ENCODE data around the gene DARS1.

The DARS1 gene

GRCh38 chr2:136008205-136008865 lies 22.9 kb upstream of the DARS1 start:
- DNase-seq (ENCODE audit: low spot score in 2 of 2) (peak; percentile 51 to 66), ATAC-seq (ENCODE audit: low read depth) (peak; percentile 99)
- peak overlapping the region; percentile 93 for H3K27ac Mint-ChIP-seq
- peaks cover 19% of the 10 kb centered on the region for H3K4me1 Mint-ChIP-seq
- no peaks in the 10 kb centered on the region for H3K27me3 Mint-ChIP-seq
- no peaks in the 10 kb centered on the region for H3K9me3 Mint-ChIP-seq
- H3K4me3 Mint-ChIP-seq: peak overlapping the region; percentile 30
- no peaks in the 10 kb centered on the region for H3K36me3 Mint-ChIP-seq

DNA sequence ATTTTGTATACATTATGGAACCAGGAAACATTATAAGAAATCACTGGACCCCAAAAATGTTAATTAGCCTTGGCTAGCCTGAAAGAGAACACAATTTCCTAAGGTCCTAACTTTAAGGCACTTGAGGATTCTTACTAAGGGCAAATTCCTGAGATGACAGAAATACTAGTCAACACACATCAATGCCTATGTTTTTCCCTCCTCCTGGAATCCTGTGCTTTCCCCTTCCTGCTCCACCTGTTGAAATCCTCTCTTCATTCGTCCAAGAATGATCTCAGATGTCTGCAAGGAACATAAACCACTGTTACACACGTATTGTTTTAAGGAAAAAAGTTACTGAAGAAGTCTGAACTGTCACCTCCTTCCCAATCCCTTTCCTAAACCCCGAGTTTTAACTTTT lies 21.2 kb upstream of the DARS1 start:
- Mint-ChIP-seq H3K9me3 (no peaks in the 10 kb centered on the region), H3K27ac (peak overlapping the region; percentile 5), H3K4me1 (peaks cover 19% of the 10 kb centered on the region), H3K27me3 (no peaks in the 10 kb centered on the region), H3K36me3 (no peaks in the 10 kb centered on the region), H3K4me3 (no peak overlapping the region)
- no peak for DNase-seq (ENCODE audit: low spot score in 2 of 2)
- no peak for ATAC-seq (ENCODE audit: low read depth)

GRCh38 chr2:136005462-136006196 lies 20.2 kb upstream of the DARS1 start:
- DNase-seq (ENCODE audit: low spot score in 2 of 2) (no peak), ATAC-seq (ENCODE audit: low read depth) (no peak)
- H3K4me3 Mint-ChIP-seq: no peak overlapping the region
- no peaks in the 10 kb centered on the region for H3K9me3 Mint-ChIP-seq
- no peak overlapping the region for H3K27ac Mint-ChIP-seq
- H3K4me1 Mint-ChIP-seq: peaks cover 26% of the 10 kb centered on the region
- no peaks in the 10 kb centered on the region for H3K36me3 Mint-ChIP-seq
- H3K27me3 Mint-ChIP-seq: no peaks in the 10 kb centered on the region

DNA sequence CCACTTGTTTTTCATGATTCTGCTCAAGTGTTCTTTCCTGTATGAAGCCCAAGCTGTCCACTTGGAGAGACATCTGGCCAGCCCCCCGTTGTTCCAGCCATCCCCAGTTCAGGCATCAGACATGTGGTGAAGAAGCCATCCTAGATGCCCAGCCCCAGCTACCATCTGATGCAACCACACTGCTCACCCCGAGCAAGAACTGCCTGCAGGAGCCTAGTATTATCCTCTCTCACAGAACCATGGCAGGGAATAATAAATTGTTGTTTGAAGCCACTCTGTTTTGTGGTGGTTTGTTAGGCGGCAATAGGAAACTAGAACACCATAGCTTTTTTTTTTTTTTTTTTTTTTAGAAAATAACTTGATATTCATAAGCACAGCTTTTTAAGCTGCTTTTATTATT lies 19.5 kb upstream of the DARS1 start:
- DNase-seq (ENCODE audit: low spot score in 2 of 2) (no peak), ATAC-seq (ENCODE audit: low read depth) (no peak)
- Mint-ChIP-seq H3K4me1 (peaks cover 29% of the 10 kb centered on the region), H3K4me3 (no peak overlapping the region), H3K27me3 (no peaks in the 10 kb centered on the region), H3K27ac (peak overlapping the region; percentile 29), H3K36me3 (no peaks in the 10 kb centered on the region), H3K9me3 (no peaks in the 10 kb centered on the region)

- ATAC-seq (ENCODE audit: low read depth) (no peak), DNase-seq (ENCODE audit: low spot score in 2 of 2) (no peak)
- H3K9me3 Mint-ChIP-seq: no peaks in the 10 kb centered on the region
- H3K27me3 Mint-ChIP-seq: no peaks in the 10 kb centered on the region
- peak overlapping the region; percentile 85 for H3K27ac Mint-ChIP-seq
- no peak overlapping the region for H3K4me3 Mint-ChIP-seq
- no peaks in the 10 kb centered on the region for H3K36me3 Mint-ChIP-seq
- H3K4me1 Mint-ChIP-seq: peaks cover 23% of the 10 kb centered on the region
These were observed 15.7 kb upstream of the DARS1 start for GRCh38 chr2:136001131-136001530.

DNA sequence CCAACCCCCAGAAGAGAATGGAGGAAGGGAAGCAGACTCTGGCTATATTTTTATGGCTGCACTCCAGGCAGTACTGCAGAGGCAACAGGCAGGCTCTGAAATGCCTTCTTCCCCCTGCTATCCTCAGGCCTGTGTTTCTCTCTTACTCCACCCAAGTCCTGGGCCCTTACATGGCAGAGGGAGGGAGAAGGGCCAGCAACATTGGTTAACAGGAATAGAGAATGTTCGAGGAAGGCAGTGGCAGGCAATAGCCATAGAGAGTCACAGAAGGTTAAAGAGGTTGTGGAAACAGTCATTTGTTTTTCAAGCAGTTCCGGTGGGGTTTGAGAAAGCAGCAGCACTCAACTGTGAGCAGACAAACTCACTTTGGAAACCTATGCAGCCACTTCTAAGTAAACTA lies 15.1 kb upstream of the DARS1 start:
- no peaks in the 10 kb centered on the region for H3K9me3 Mint-ChIP-seq
- ATAC-seq (ENCODE audit: low read depth) (peak; percentile 48), DNase-seq (ENCODE audit: low spot score in 2 of 2) (no peak)
- no peaks in the 10 kb centered on the region for H3K36me3 Mint-ChIP-seq
- H3K4me3 Mint-ChIP-seq: no peak overlapping the region
- H3K4me1 Mint-ChIP-seq: peaks cover 23% of the 10 kb centered on the region
- H3K27ac Mint-ChIP-seq: peak overlapping the region; percentile 85
- no peaks in the 10 kb centered on the region for H3K27me3 Mint-ChIP-seq

DNA sequence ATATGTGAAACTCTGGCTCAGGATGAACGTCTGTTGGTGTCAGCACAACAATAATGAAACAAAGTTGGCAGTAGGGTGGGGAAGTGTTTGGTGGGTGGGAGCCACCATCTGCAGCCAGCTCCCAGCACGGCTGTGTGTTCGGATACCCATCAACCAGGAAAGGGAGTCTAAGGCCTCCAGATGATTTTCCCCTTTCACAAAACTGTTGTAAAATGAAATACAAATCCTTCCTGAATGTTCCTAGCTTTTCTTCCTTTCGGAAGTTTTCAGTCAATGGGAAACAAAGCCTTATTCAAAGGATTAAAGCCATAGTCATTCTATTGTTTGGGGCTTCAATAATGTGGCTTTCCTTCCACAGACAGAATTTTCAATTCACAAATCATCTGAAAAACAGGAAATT lies 14.5 kb upstream of the DARS1 start:
- H3K36me3 Mint-ChIP-seq: no peaks in the 10 kb centered on the region
- DNase-seq (ENCODE audit: low spot score in 2 of 2): no peak
- peaks cover 23% of the 10 kb centered on the region for H3K4me1 Mint-ChIP-seq
- no peak overlapping the region for H3K27ac Mint-ChIP-seq
- H3K4me3 Mint-ChIP-seq: no peak overlapping the region
- no peaks in the 10 kb centered on the region for H3K27me3 Mint-ChIP-seq
- no peak for ATAC-seq (ENCODE audit: low read depth)
- H3K9me3 Mint-ChIP-seq: no peaks in the 10 kb centered on the region

GRCh38 chr2:135998879-135999278 lies 13.5 kb upstream of the DARS1 start:
- no peaks in the 10 kb centered on the region for H3K9me3 Mint-ChIP-seq
- H3K4me1 Mint-ChIP-seq: peaks cover 21% of the 10 kb centered on the region
- H3K27ac Mint-ChIP-seq: peak overlapping the region; percentile 20
- no peak overlapping the region for H3K4me3 Mint-ChIP-seq
- H3K36me3 Mint-ChIP-seq: no peaks in the 10 kb centered on the region
- H3K27me3 Mint-ChIP-seq: no peaks in the 10 kb centered on the region
- ATAC-seq (ENCODE audit: low read depth) (no peak), DNase-seq (ENCODE audit: low spot score in 2 of 2) (no peak)

DNA sequence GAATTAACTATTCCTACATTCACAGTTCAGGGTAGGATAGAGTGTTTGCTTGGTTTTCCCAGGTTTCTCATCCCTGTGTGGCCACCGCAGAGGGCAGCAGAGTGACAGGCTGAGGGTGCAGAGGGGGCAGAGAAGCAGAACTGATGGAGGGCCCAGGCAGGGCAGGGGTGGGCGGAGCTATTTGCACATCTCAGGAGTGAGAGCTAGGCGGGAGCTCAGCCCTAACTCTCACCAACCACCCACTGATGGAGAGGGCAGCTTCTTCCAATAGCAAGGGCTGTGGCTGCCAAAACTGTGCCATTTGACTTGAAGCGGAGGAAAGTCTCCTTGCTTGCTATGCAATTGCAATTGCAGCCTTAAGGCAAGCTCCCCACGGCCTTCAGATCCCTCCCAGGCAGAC lies 12.0 kb upstream of the DARS1 start:
- Mint-ChIP-seq H3K9me3 (no peaks in the 10 kb centered on the region), H3K27me3 (no peaks in the 10 kb centered on the region), H3K4me3 (no peak overlapping the region), H3K4me1 (peaks cover 19% of the 10 kb centered on the region), H3K27ac (peak overlapping the region; percentile 22), H3K36me3 (no peaks in the 10 kb centered on the region)
- peak; percentile 91 for ATAC-seq (ENCODE audit: low read depth)
- DNase-seq (ENCODE audit: low spot score in 2 of 2): peak in 1 of 2 donors; percentile 36

DNA sequence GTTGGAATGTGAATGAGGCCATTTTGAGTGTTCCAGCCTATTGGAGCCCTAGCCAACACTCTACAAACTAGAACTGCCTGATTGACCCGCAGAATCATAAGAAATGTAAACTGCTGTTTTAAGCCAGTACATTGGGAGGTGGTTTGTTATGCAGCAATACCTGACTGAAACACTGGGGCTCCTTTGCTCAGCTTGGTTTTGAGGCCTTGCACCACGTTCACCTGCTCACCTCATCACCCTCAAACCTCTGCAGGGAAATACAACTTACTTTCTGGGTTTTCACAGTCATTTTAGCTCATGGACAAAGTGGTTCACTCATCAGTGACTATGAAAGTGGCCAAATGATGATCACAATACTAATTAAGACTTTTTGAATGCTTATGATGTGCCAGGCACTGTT lies 10.9 kb upstream of the DARS1 start:
- H3K4me1 Mint-ChIP-seq: peaks cover 18% of the 10 kb centered on the region
- H3K4me3 Mint-ChIP-seq: no peak overlapping the region
- H3K27me3 Mint-ChIP-seq: no peaks in the 10 kb centered on the region
- H3K27ac Mint-ChIP-seq: no peak overlapping the region
- DNase-seq (ENCODE audit: low spot score in 2 of 2) (no peak), ATAC-seq (ENCODE audit: low read depth) (no peak)
- H3K36me3 Mint-ChIP-seq: no peaks in the 10 kb centered on the region
- H3K9me3 Mint-ChIP-seq: no peaks in the 10 kb centered on the region

DNA sequence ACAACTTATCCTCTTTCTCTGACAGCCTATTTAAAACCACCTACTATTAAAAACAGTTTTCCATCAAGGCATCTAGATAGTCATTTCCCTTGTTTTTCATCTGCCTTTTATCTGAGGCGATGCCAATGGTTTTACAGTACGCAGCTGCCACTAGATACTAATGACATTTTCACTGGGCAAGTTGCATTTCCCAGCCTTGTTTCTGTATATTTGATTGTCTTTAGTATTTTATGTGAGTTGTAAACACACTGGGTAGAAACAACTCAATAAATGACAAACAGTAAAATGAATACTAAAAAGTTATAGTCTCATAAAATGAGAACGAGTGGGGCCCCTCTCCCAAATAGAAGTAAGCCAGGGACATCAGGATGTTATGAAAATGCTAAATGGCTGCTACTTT lies 8.9 kb upstream of the DARS1 start:
- DNase-seq (ENCODE audit: low spot score in 2 of 2) (no peak), ATAC-seq (ENCODE audit: low read depth) (no peak)
- Mint-ChIP-seq H3K4me1 (peaks cover 9% of the 10 kb centered on the region), H3K27me3 (no peaks in the 10 kb centered on the region), H3K27ac (no peak overlapping the region), H3K4me3 (no peak overlapping the region), H3K9me3 (no peaks in the 10 kb centered on the region), H3K36me3 (no peaks in the 10 kb centered on the region)

DNA sequence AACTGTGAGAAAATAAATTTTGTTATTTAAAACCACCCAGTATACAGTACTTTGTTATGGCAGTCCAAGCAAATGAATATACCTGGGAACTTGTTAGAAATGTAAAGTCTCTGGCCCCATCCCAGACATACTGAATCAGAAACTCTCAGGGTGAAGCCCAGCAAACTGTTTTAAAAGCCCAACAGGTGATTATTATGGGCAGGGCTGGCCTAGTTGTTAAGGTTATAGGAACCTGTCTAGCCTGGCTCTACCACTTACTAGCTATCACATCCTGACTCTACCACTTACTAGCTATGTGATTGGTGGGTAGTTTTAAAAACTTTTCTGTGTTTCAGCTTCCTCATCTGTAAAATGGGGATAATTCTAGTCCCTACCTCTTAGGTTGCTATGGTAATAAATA lies 8.0 kb upstream of the DARS1 start:
- Mint-ChIP-seq H3K27me3 (no peaks in the 10 kb centered on the region), H3K4me3 (no peak overlapping the region), H3K36me3 (no peaks in the 10 kb centered on the region), H3K27ac (no peak overlapping the region), H3K4me1 (peaks cover 9% of the 10 kb centered on the region), H3K9me3 (no peaks in the 10 kb centered on the region)
- ATAC-seq (ENCODE audit: low read depth) (no peak), DNase-seq (ENCODE audit: low spot score in 2 of 2) (no peak)

GRCh38 chr2:135991861-135992260 lies 6.4 kb upstream of the DARS1 start:
- H3K9me3 Mint-ChIP-seq: no peaks in the 10 kb centered on the region

GRCh38 chr2:135987441-135987840 lies 2.0 kb upstream of the DARS1 start:
- DNase-seq (ENCODE audit: low spot score in 2 of 2): no peak
- peaks cover 2% of the 10 kb centered on the region for H3K36me3 Mint-ChIP-seq
- H3K9me3 Mint-ChIP-seq: no peaks in the 10 kb centered on the region
- ATAC-seq (ENCODE audit: low read depth): no peak
- no peaks in the 10 kb centered on the region for H3K27me3 Mint-ChIP-seq
- no peak overlapping the region for H3K4me3 Mint-ChIP-seq
- H3K27ac Mint-ChIP-seq: no peak overlapping the region
- peaks cover 16% of the 10 kb centered on the region for H3K4me1 Mint-ChIP-seq

More at GRCh38 chr2:135991861-135992260, 6.4 kb upstream of the DARS1 start:
- no peaks in the 10 kb centered on the region for H3K36me3 Mint-ChIP-seq
- no peak for ATAC-seq (ENCODE audit: low read depth)
- H3K27me3 Mint-ChIP-seq: no peaks in the 10 kb centered on the region
- H3K4me1 Mint-ChIP-seq: peaks cover 2% of the 10 kb centered on the region
- H3K27ac Mint-ChIP-seq: no peak overlapping the region
- no peak for DNase-seq (ENCODE audit: low spot score in 2 of 2)
- H3K4me3 Mint-ChIP-seq: no peak overlapping the region

GRCh38 chr2:135986507-135986906 lies 1.1 kb upstream of the DARS1 start:
- DNase-seq (ENCODE audit: low spot score in 2 of 2): no peak
- peaks cover 2% of the 10 kb centered on the region for H3K36me3 Mint-ChIP-seq
- no peak for ATAC-seq (ENCODE audit: low read depth)
- H3K9me3 Mint-ChIP-seq: no peaks in the 10 kb centered on the region
- peak overlapping the region; percentile 98 for H3K4me3 Mint-ChIP-seq
- no peaks in the 10 kb centered on the region for H3K27me3 Mint-ChIP-seq
- peak overlapping the region; percentile 94 for H3K27ac Mint-ChIP-seq
- peaks cover 17% of the 10 kb centered on the region for H3K4me1 Mint-ChIP-seq
